K562 (cell line): ENCODE results near the gene DPP9. TPM values are rescaled to one million over a fixed set of nuclear protein-coding genes. Genes with fewer than 3 reads are reported as not detected.
A peak's percentile ranks its signal among the peaks of the same experiment; 100 is the strongest.

Experiments
- CBFB ChIP-seq: sonication (generic); formaldehyde crosslinking; IDR thresholded peaks from 2 replicates; pipeline ENCODE4 v1.4.0; 2020; ENCODE audit warnings: mild to moderate bottlenecking, missing genetic modification reagents
- CTBP1 ChIP-seq: fragments of 450-650 bp; IDR thresholded peaks from 2 replicates; pipeline ENCODE4 v1.6.1; 2016; ENCODE audit warnings: borderline replicate concordance
- EHMT2 ChIP-seq: fragments of 450-650 bp; IDR thresholded peaks from 2 replicates; pipeline ENCODE4 v1.6.1; 2018; ENCODE audit warnings: antibody characterized with exemption
- PHB ChIP-seq: fragments of 250-450 bp; sonication (Bioruptor Pico); IDR thresholded peaks from 2 replicates; pipeline ENCODE4 v1.5.0; 2021
- STAG1 ChIP-seq: sonication (generic); formaldehyde crosslinking; IDR thresholded peaks from 2 replicates; pipeline ENCODE4 v1.5.0; 2020; ENCODE audit warnings: missing genetic modification reagents, borderline replicate concordance
- ZNF133 ChIP-seq: fragments of 250-450 bp; sonication (Bioruptor Pico); IDR thresholded peaks from 2 replicates; pipeline ENCODE4 v1.4.0; 2020; ENCODE audit warnings: mild to moderate bottlenecking
- ZNF316 ChIP-seq: fragments of 450-650 bp; IDR thresholded peaks from 2 replicates; pipeline ENCODE4 v1.6.1; 2016
- ZZZ3 ChIP-seq: fragments of 450-650 bp; IDR thresholded peaks from 2 replicates; pipeline ENCODE4 v1.6.1; 2016; ENCODE audit warnings: antibody characterized with exemption, mild to moderate bottlenecking, moderate library complexity
- polyA plus RNA-seq, 8 experiments: library from polyadenylated mRNA; depleted of rRNA in 4 of 8; stranded (reverse) in 5 of 8; unstranded in 3 of 8; fragments of >200 nt; fragmentation: Nextera tagmentation in 2 of 8; fragmentation: Illumina TruSeq in 1 of 8; extraction: Ambion mirVana in 2 of 8; extraction: Trizol in 1 of 8; gene quantifications; 2 replicates each; pipeline versions ENCODE4 v1.2.1 to v1.2.3, GENCODE V29; 2011 to 2014; ENCODE audit warnings: inconsistent platforms in 1 of 8, missing spikeins in 1 of 8
- total RNA-seq, 7 experiments: library from RNA; depleted of rRNA in 6 of 7; stranded (reverse); fragments of >200 nt in 6 of 7; fragmentation: Illumina TruSeq in 2 of 7; extraction: Trizol in 2 of 7; gene quantifications; 2 replicates each; pipeline versions ENCODE4 v1.2.1 to v1.2.3, GENCODE V29; 2011 to 2021; ENCODE audit warnings: low replicate concordance in 1 of 7
- TF ChIP-seq, protein P1 (sequence below): fragments of 450-650 bp; conservative IDR thresholded peaks from 2 replicates; pipeline ENCODE4 v1.6.1; 2016; ENCODE audit warnings: missing genetic modification characterization, low read depth, mild to moderate bottlenecking, control low read depth, missing compliant biosample characterization
- TF ChIP-seq, protein P2 (sequence below), 2 experiments: fragments of 450-650 bp; IDR thresholded peaks; 2 replicates each; pipeline ENCODE4 v1.6.1; 2016
- TF ChIP-seq, protein P3 (sequence below): fragments of 250-450 bp; sonication (Bioruptor Pico); IDR thresholded peaks from 2 replicates; pipeline ENCODE4 v1.4.0; 2020; ENCODE audit warnings: borderline replicate concordance

Gene DPP9
- total and polyA plus RNA-seq, 9 of the 15 experiments (the other 6 are each of a cell fraction or from before 2014, with no cell fraction given) = 0.90 to 66.7 (median 24.5) TPM

DNA sequence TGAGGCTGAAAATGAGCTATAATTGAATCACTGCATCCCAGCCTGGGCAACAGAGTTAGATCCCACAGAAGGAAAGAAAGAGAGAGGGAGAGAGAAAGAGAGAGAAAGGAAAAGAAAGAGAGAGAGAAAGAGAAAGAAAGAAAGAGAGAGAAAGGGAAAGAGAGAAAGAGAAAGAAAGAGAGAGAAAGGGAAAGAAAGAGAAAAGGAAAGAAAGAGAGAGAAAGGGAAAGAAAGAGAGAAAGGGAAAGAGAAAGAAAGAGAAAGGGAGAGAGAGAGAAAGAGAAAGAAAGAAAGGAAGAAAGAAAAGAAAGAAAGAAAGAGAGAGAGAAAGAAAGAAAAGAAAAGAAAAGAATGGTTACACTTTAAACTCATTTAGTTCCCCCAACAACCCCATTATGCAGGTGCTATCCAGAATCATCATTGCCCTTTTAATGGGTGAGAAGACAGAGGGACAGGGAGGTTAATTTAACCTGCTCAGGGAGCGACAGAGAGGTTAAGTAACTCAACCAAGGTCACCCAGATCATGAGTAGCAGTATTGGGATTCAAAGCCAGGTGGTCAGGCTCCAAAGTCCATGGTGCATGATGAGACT is 10.2 kb upstream of the DPP9 start (continued):
- TF ChIP-seq, protein P1, sequence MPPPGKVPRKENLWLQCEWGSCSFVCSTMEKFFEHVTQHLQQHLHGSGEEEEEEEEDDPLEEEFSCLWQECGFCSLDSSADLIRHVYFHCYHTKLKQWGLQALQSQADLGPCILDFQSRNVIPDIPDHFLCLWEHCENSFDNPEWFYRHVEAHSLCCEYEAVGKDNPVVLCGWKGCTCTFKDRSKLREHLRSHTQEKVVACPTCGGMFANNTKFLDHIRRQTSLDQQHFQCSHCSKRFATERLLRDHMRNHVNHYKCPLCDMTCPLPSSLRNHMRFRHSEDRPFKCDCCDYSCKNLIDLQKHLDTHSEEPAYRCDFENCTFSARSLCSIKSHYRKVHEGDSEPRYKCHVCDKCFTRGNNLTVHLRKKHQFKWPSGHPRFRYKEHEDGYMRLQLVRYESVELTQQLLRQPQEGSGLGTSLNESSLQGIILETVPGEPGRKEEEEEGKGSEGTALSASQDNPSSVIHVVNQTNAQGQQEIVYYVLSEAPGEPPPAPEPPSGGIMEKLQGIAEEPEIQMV (tag) = no peak
- TF ChIP-seq, protein P2, sequence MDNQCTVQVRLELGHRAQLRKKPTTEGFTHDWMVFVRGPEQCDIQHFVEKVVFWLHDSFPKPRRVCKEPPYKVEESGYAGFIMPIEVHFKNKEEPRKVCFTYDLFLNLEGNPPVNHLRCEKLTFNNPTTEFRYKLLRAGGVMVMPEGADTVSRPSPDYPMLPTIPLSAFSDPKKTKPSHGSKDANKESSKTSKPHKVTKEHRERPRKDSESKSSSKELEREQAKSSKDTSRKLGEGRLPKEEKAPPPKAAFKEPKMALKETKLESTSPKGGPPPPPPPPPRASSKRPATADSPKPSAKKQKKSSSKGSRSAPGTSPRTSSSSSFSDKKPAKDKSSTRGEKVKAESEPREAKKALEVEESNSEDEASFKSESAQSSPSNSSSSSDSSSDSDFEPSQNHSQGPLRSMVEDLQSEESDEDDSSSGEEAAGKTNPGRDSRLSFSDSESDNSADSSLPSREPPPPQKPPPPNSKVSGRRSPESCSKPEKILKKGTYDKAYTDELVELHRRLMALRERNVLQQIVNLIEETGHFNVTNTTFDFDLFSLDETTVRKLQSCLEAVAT (IDR thresholded peaks at IDR 0.05) = 0 out of 4 replicates have a peak, but pooled peaks of 1 of the 2 experiments have one; percentile 43
- TF ChIP-seq ZZZ3 (no peak), ZNF316 (no peak), CTBP1 (no peak), EHMT2 (peak; percentile 36; the same call in 1 of the 2 replicates), STAG1 (CRISPR knock-in tag) (no peak), CBFB (CRISPR knock-in tag) (no peak), PHB (no peak), ZNF133 (no peak)
- TF ChIP-seq, protein P3, sequence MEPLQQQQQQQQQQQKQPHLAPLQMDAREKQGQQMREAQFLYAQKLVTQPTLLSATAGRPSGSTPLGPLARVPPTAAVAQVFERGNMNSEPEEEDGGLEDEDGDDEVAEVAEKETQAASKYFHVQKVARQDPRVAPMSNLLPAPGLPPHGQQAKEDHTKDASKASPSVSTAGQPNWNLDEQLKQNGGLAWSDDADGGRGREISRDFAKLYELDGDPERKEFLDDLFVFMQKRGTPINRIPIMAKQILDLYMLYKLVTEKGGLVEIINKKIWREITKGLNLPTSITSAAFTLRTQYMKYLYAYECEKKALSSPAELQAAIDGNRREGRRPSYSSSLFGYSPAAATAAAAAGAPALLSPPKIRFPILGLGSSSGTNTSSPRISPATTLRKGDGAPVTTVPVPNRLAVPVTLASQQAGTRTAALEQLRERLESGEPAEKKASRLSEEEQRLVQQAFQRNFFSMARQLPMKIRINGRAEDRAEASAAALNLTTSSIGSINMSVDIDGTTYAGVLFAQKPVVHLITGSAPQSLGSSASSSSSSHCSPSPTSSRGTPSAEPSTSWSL (CRISPR knock-in tag) = no peak
